Caki2 (cell line): ENCODE data around the gene DMRTC1B. TPM values are rescaled to one million over a fixed set of nuclear protein-coding genes. Genes with fewer than 3 reads are reported as not detected.
"Not testable (repeated sequence)": the region's sequence is repeated elsewhere in the genome, so short reads cannot be mapped to it uniquely, and the experiment has no call there.

Experiments used
- DNase-seq: peaks from one replicate; pipeline ENCODE4 v3.0.0-alpha.2; 2015; ENCODE audit warnings: low read depth
- in situ Hi-C: cut with HindIII; loops from 2 replicates; pipeline ENCODE4 v1.10.0; 2016; ENCODE audit warnings: low sequenced_read_pairs, low pct_unique_long_range_greater_than_20kb, mixed read lengths
- total RNA-seq: library from RNA; depleted of rRNA; stranded (reverse); fragments of >200 nt; shearing (Covaris generic); gene quantifications from 2 replicates; pipeline ENCODE4 v1.2.3, GENCODE V29; 2014; ENCODE audit warnings: low replicate concordance; rRNA removed

The DMRTC1B gene
- not detected in 2 replicates for total RNA-seq

- in situ Hi-C loops, DNase-seq: not testable (repeated sequence)
Measured at GRCh38 chrX:72776653-72777466, at the start of gene DMRTC1B. Gene DMRTC1B (plus strand): TSS chrX:72776890. CDS start chrX:72845136, 68,246 bp downstream.

GRCh38 chrX:72727846-72728245, 48.8 kb upstream of the DMRTC1B start:
- no peak for DNase-seq
- in situ Hi-C loops = no loop called here

GRCh38 chrX:72733636-72734035, 43.1 kb upstream of the DMRTC1B start:
- in situ Hi-C loops, DNase-seq: not testable (repeated sequence)

- in situ Hi-C loops = no loop called here
- DNase-seq = no peak
Measured at GRCh38 chrX:72735561-72735960, 41.1 kb upstream of the DMRTC1B start.

- in situ Hi-C loops, DNase-seq: not testable (repeated sequence)
Measured at GRCh38 chrX:72745546-72745945, 31.1 kb upstream of the DMRTC1B start.

- DNase-seq, in situ Hi-C loops: not testable (repeated sequence)
Measured at GRCh38 chrX:72748545-72748944, 28.1 kb upstream of the DMRTC1B start.

GRCh38 chrX:72760454-72760853, 16.2 kb upstream of the DMRTC1B start:
- in situ Hi-C loops, DNase-seq: not testable (repeated sequence)

- in situ Hi-C loops, DNase-seq: not testable (repeated sequence)
Measured at GRCh38 chrX:72777467-72777790, 739 bp downstream of the DMRTC1B start.

GRCh38 chrX:72778146-72778545, 1.5 kb downstream of the DMRTC1B start:
- DNase-seq, in situ Hi-C loops: not testable (repeated sequence)

GRCh38 chrX:72782560-72782959, 5.9 kb downstream of the DMRTC1B start, which contains the start of gene FAM236B:
Gene FAM236B (minus strand): TSS chrX:72782660. CDS start chrX:72782560, 100 bp downstream.
- in situ Hi-C loops, DNase-seq: not testable (repeated sequence)

- in situ Hi-C loops, DNase-seq: not testable (repeated sequence)
Measured at GRCh38 chrX:72783365-72783936, 6.8 kb downstream of the DMRTC1B start.

GRCh38 chrX:72783964-72784363, 7.3 kb downstream of the DMRTC1B start:
- in situ Hi-C loops, DNase-seq: not testable (repeated sequence)

GRCh38 chrX:72788142-72788541, 11.5 kb downstream of the DMRTC1B start:
- DNase-seq, in situ Hi-C loops: not testable (repeated sequence)

GRCh38 chrX:72790390-72790789, 13.7 kb downstream of the DMRTC1B start:
- DNase-seq, in situ Hi-C loops: not testable (repeated sequence)

GRCh38 chrX:72808110-72808509, 31.4 kb downstream of the DMRTC1B start, which contains the start of gene FAM236D:
Gene FAM236D (minus strand): TSS chrX:72808210. CDS start chrX:72808110, 100 bp downstream.
- DNase-seq, in situ Hi-C loops: not testable (repeated sequence)

GRCh38 chrX:72830701-72831100, 54.0 kb downstream of the DMRTC1B start:
- in situ Hi-C loops = not testable (repeated sequence)

GRCh38 chrX:72837532-72837931, 60.8 kb downstream of the DMRTC1B start:
- in situ Hi-C loops = not testable (repeated sequence)

More at GRCh38 chrX:72830701-72831100, 54.0 kb downstream of the DMRTC1B start:
- not testable (repeated sequence) for DNase-seq

GRCh38 chrX:72882898-72883297, 106.2 kb downstream of the DMRTC1B start:
- DNase-seq, in situ Hi-C loops: not testable (repeated sequence)

More at GRCh38 chrX:72837532-72837931, 60.8 kb downstream of the DMRTC1B start:
- not testable (repeated sequence) for DNase-seq

- in situ Hi-C loops, DNase-seq: not testable (repeated sequence)
Measured at GRCh38 chrX:72889740-72890139, 113.0 kb downstream of the DMRTC1B start.
